Aorta (tissue), 5 donors: ENCODE data around the gene ISOC2. TPM values are rescaled to one million over a fixed set of nuclear protein-coding genes. Genes with fewer than 3 reads are reported as not detected.

Source experiments
- ATAC-seq: fragments of 200-7000 bp; cut with Tn5 transposase; one replicate; pipeline ENCODE4 v1.9.1; 2022; ENCODE audit warnings: moderate library complexity; ENCODE audit not compliant: low FRiP score
- DNase-seq, 2 donors: peaks; one replicate each; pipeline ENCODE4 v3.0.0-alpha.2; 2020
- H3K27ac ChIP-seq, 2 donors: one replicate each; pipeline ENCODE4 v1.5.1; 2013; ENCODE audit warnings: low read length in 2 of 2, mild to moderate bottlenecking in 2 of 2, moderate library complexity in 2 of 2, control low read depth in 1 of 2, inconsistent platforms in 1 of 2, low read depth in 1 of 2
- H3K27me3 ChIP-seq, 2 donors: one replicate each; pipeline ENCODE4 v1.6.1; 2013; ENCODE audit warnings: control low read depth in 1 of 2, low read length in 1 of 2, mild to moderate bottlenecking in 1 of 2, moderate library complexity in 1 of 2; ENCODE audit not compliant: insufficient read depth in 2 of 2, control insufficient read depth in 1 of 2
- H3K36me3 ChIP-seq, 2 donors: one replicate each; pipeline ENCODE4 v1.6.1; 2013; ENCODE audit warnings: control low read depth in 1 of 2, low read length in 1 of 2, mild to moderate bottlenecking in 1 of 2; ENCODE audit not compliant: insufficient read depth in 2 of 2, control insufficient read depth in 1 of 2
- H3K4me1 ChIP-seq, 2 donors: one replicate each; pipeline ENCODE4 v1.6.1; 2013; ENCODE audit warnings: low read length in 2 of 2, control low read depth in 1 of 2, mild to moderate bottlenecking in 1 of 2, moderate library complexity in 1 of 2; ENCODE audit not compliant: insufficient read depth in 2 of 2, control insufficient read depth in 1 of 2
- H3K4me3 ChIP-seq, 2 donors: one replicate each; pipeline ENCODE4 v1.5.1; 2013; ENCODE audit warnings: low read length in 2 of 2, control low read depth in 1 of 2, mild to moderate bottlenecking in 1 of 2
- H3K9me3 ChIP-seq: one replicate; pipeline ENCODE4 v1.6.1; 2013; ENCODE audit warnings: mild to moderate bottlenecking, low read length; ENCODE audit not compliant: control insufficient read depth
- WGBS, 2 donors: extraction: QIAGEN DNeasy Blood & Tissue Kit; methylation state at CpG; one replicate each; pipeline ENCODE4 v1.1.7; 2013; 5-methylcytosine and 5-hydroxymethylcytosine counted together
- intact Hi-C, 2 donors: fragments of 100-400 bp; cut with DNase I; formaldehyde crosslinking; loops; one replicate each; pipeline versions ENCODE4 v1.14.2 to v1.15.0; 2022
- polyA plus RNA-seq, 2 donors: library from polyadenylated mRNA; stranded (reverse); fragments of 200-250 nt; gene quantifications; one replicate each; pipeline ENCODE4 v1.2.3, GENCODE V29; 2013
- total RNA-seq, 2 donors: library from RNA; stranded (reverse); fragmentation: NEBNext Ultra II Directional; extraction: Animal tissue kit (Norgen Biotek cat#: 25700); gene quantifications; one replicate each; pipeline ENCODE4 v1.2.1, GENCODE V29; 2021
- donor health status: healthy with polysubstance abuse.
- donor health status: Bipolar disorder and iron deficiency.
- donor health status: DM: no; HTN: no; CAD: no.
- donor health status: DM: no; HTN: no; CAD: no.
- donor health status: DM: yes; HTN: yes; CAD: no.

ISOC2 gene
- total and polyA plus RNA-seq, 4 donors = 18.6 to 47.3 (median 36.6) TPM

DNA sequence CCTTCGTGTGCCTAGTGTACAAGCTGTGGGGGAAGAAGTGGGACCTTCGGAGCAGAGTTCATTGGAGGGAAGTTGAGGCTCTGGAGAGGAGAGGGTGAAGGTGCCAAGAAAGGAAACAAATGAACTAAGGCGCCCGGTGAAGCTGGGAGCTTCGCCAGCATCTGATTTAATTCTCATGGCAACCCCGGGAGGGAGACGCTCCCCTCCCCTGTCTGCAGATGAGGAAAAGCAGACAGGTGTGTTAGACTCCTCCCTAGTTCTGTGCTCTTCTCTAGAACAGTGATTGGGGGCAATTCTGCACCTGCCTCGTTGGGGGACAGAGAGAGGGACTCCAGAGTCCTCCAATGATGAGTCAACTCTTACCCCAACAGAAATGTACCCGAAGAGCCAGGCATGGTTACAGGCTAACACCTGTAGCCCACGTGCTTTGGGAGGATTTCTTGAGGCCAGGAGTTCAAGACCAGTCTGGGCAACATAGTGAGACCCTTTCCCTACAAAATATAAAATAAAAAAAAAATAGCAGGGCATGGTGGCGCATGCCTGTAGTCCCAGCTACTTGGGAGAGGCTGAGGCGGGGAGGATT lies 31.0 kb upstream of the ISOC2 start:
- intact Hi-C loops = no loop called here
- no peak for ATAC-seq
- 38 to 39% methylated on average over 12 of the region's 12 CpGs for WGBS, 2 donors
- H3K27me3 ChIP-seq = no peaks in the 10 kb centered on the region
- H3K27ac ChIP-seq = no peak overlapping the region
- H3K4me1 ChIP-seq = no peaks in the 10 kb centered on the region
- H3K9me3 ChIP-seq = no peaks in the 10 kb centered on the region
- no peak overlapping the region for H3K4me3 ChIP-seq
- no peaks in the 10 kb centered on the region for H3K36me3 ChIP-seq
- no peak for DNase-seq

DNA sequence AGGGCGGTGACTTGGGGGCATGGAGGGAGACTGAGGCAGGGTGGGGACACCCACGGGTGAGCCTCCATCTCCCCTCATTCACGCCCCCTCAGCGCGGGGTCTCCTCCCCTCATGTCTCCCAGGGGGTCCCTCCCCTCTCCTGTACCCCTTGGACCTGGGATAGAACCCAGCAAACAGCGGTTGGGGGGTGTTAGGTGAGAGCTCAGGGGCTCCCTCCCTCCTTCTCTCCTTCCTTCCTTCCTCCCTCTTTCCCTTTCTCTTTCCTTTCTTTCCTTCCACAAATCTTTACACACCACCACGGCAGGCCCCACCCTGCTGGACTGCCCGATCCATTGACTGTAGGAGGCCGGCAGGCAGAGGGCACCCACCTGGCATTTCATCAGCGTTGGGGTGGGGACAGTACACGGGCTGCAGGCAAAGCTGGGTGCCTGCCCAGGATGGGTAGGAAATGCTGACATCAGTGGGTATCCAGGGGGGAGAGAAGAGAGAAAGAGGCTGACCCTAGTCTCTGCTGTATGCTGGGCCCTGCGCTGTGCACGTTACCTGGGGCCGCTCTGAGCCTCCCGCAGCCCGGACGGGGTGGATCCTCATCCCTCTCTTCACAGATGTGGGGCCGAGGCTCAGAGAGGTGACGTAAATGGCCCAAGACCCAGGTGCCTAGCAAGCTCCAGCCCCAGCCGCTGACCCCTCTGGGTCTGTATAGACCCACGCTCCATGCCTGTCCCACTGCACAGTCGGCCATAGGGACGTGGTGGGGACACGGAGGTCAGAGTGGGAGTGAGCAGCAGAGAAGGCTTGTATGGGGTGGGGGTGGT lies 30.3 kb upstream of the ISOC2 start:
- ATAC-seq = no peak
- Histone ChIP-seq H3K4me3 (no peak overlapping the region), H3K36me3 (no peaks in the 10 kb centered on the region), H3K27ac (no peak overlapping the region), H3K9me3 (no peaks in the 10 kb centered on the region), H3K27me3 (no peaks in the 10 kb centered on the region), H3K4me1 (no peaks in the 10 kb centered on the region)
- intact Hi-C loops = no loop called here
- WGBS, 2 donors = 73 to 79% methylated on average over 24 of the region's 24 CpGs
- DNase-seq = no peak

DNA sequence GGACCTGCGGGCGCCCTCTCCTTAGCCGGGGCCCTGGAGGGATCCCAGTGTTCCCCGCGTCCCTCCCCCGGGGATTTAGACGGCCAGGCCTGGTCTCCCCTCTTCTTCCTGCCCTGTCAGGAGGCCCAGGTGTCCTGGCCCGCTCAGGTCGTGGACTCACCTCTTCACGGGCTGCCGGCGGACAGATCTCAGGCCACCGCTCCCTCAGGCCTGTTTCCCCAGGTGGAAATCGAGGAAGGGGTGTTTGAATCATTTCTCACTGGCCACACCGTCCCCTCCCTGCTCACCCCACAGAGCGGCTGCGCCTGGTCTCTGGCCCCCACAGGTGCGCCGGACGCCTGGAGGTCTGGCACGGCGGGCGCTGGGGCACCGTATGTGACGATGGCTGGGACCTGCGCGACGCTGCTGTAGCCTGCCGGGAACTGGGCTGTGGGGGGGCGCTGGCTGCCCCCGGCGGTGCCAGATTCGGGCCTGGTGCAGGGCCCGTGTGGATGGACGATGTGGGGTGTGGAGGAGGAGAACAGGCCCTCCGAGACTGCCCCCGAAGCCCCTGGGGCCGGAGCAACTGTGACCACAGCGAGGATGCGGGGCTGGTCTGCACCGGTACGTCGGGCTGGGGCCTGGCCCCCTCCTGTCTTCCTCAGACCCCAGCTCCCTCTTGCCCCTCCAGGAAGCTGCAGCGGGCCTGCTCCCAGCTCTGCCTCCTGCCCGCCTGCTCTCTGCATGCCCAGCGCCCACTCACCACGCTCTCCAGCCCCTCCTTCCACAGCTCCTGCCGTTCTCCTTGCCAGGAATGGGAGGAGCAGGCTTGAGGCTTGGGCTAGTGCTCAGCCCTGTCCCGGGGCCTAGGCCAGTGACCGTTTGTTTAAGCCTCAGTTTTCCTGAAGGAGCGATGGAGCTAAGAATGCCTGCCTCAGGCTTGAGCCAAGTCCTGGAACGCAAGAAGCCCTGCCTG lies 29.3 kb upstream of the ISOC2 start:
- Histone ChIP-seq H3K4me1 (no peaks in the 10 kb centered on the region), H3K27me3 (no peaks in the 10 kb centered on the region), H3K27ac (no peak overlapping the region), H3K4me3 (no peak overlapping the region), H3K36me3 (no peaks in the 10 kb centered on the region), H3K9me3 (no peaks in the 10 kb centered on the region)
- no peak for ATAC-seq
- 75 to 76% methylated on average over 44 to 52 of the region's 52 CpGs for WGBS, 2 donors
- peak in 1 of 2 donors; percentile 66 for DNase-seq
- intact Hi-C loops = no loop called here

DNA sequence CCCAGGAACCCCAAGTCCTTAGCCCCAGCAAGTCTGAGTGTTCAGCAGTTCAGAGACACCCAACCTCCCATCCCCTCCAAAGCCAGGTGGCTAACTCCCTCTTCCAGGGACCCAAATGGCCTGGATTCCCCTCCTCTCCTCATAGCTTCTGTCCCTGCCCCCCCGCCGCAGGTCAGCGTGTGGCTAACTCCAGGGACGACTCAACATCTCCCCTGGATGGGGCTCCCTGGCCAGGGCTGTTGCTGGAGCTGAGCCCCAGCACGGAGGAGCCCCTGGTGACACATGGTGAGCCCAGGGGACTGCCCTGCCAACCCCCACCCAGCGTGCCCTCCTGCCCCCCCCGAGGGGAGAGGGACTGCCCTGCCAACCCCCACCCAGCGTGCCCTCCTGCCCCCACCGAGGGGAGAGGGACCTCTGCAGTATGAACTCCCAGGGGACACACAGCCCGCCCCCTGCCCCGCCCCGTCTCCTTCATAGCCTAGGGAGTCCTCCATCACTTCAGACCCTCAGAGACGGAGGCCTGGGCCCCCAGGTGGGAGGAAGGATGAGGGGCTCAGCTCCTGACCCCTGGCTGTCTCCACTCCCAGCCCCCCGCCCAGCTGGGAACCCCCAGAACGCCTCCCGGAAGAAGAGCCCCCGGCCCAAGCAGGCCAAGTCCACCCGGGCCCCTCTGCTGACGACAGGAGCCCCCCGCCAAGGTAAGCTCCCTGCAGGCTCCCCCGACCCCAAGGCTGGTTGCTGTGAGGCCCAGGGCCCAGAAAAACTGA lies 28.5 kb upstream of the ISOC2 start:
- H3K4me3 ChIP-seq = no peak overlapping the region
- no peaks in the 10 kb centered on the region for H3K27me3 ChIP-seq
- no peak overlapping the region for H3K27ac ChIP-seq
- WGBS, 2 donors = 73 to 78% methylated on average over 19 to 21 of the region's 21 CpGs
- H3K36me3 ChIP-seq = no peaks in the 10 kb centered on the region
- H3K4me1 ChIP-seq = no peaks in the 10 kb centered on the region
- DNase-seq (no peak), ATAC-seq (no peak)
- H3K9me3 ChIP-seq = no peaks in the 10 kb centered on the region
- intact Hi-C loops = no loop called here

DNA sequence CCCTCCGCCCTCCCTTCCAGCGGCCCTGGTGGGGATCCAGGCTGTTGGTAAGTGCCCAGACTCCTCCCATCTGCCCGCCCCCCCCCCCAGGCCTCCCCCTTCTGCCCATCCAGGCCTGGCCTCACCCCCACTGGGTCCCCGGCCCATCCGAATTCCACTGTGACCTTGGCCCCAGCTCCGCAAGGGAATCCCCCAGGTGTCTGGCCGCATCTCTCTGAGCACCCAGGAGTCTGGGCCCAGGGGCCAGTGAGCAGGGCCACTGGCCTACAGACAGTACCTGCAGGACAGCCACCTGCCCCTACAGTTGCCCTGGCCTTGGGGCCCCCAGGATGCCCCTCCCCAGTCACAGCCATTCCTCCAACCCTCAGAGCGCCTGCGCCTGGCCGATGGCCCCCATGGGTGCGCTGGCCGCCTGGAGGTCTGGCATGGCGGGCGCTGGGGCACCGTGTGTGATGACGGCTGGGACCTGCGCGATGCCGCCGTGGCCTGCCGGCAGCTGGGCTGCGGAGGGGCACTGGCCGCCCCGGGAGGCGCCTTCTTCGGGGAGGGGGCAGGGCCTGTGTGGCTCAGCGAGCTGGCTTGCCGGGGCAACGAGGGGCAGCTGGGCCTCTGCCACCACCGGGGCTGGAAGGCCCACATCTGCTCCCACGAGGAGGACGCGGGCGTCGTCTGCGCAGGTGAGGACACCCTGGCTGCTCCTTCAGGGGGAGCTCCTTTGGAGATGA lies 27.7 kb upstream of the ISOC2 start:
- WGBS, 2 donors = 65 to 67% methylated on average over 35 to 36 of the region's 36 CpGs
- H3K27ac ChIP-seq = no peak overlapping the region
- DNase-seq (peak in 1 of 2 donors; percentile 51), ATAC-seq (no peak)
- H3K4me1 ChIP-seq = no peaks in the 10 kb centered on the region
- H3K4me3 ChIP-seq = no peak overlapping the region
- intact Hi-C loops = no loop called here
- H3K36me3 ChIP-seq = no peaks in the 10 kb centered on the region
- H3K9me3 ChIP-seq = no peaks in the 10 kb centered on the region
- H3K27me3 ChIP-seq = no peaks in the 10 kb centered on the region

DNA sequence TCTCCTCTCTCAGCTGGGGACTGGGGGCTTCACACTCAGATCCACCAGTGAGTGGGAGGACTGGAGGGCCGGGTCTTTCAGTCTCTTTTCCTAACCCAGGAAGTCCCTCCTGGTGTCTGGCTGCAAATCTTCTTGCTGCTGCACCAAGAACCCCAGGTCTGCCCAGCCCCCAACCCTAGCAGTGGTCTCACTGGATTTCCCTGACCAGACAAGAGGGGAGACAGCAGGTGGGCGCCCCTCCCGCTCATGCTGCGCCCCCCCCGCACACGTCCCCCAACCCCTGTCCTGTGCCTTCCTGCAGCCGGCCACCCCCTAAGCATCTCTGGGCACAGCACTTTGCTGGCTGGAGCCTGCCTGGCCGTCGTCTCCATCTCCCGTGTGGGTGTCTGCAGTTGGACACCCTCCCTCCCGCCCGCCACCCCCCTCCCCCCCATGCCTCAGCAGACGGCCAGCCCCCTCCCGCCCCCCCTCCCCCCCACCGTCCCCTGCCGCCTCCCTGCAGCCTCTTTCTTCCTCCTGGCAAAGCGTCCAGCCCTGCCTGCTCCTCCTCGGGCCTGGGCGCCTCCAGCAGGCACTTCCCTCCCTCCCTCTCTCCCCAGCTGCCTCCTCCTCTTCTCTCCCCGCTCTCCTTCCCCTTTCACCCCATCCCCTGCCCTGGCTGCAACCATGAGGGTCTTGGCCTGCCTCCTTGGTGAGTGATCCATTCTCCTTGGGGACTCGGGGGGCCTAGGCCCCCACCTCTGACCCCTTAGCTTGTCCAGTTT lies 26.7 kb upstream of the ISOC2 start, which contains the start of gene SSC5D:
Gene SSC5D (plus strand): TSS at position 513 of the 764 bp plus-strand sequence. CDS start 154 bp downstream, at position 667.
- 4% methylated on average over 12 to 21 of the region's 21 CpGs for WGBS, 2 donors
- Histone ChIP-seq H3K27me3 (no peaks in the 10 kb centered on the region), H3K4me1 (no peaks in the 10 kb centered on the region), H3K9me3 (no peaks in the 10 kb centered on the region), H3K4me3 (no peak within 1 kb of the TSS), H3K36me3 (no peaks in the 10 kb centered on the region), H3K27ac (peak within 1 kb of the TSS in 1 of 2 donors; percentile 83)
- no peak for ATAC-seq
- DNase-seq = peak in 1 of 2 donors; percentile 71
- intact Hi-C loops = no loop called here
